Measurements from ENCODE around the gene CNTFR. TPM values are rescaled to one million over a fixed set of nuclear protein-coding genes. Genes with fewer than 3 reads are reported as not detected.

The CNTFR gene
- total RNA-seq, 1 donor from 2014 or later: 8.6 TPM

DNA sequence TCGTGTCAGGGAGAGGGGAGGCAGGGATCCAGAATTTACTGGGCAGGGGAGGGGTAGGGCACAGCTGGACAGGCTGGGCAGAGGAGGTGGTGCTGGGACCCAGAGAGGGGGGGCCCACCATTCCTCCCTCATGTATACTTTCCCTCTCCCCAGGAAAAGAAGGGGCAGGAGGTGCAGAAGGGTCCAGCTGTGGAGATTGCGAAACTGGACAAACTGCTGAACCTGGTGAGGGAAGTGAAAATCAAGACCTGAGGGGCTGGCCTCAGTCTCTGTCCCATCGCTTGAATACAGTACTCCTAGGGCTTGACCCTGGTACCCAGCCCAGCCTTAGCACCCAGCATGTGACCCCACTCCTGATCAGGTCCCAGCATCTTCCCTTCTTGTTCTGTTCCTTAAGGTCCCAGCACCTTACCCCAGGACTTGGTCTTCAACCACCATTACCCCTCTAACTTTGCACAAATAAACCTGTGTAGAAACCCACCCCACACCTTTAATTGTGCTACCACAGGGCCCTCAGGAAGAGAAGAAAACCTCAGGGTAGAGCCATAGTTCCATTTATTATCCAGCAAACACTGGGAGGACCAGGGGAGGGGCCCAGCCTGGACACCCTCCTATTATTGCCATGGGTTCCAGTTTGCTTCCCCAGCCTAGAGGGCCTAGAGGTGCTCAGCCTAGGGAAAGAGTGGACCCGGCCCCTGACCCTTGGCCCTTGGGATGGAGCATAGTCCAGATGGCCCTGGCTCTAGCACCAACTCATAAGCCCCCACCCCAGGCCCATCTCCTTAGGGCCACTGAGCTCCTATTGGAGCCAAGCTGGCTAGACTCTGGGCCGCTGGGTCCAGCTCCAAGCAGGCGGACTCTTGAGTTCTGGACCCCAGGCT, 68.8 kb downstream of the CNTFR start:
- peaks cover 33% of the 10 kb centered on the region for H3K27me3 ChIP-seq
- H3K79me2 ChIP-seq (ENCODE audit: low read depth): no peaks in the 10 kb centered on the region
- H4K20me1 ChIP-seq (ENCODE audit: low read depth): no peaks in the 10 kb centered on the region
- H3K36me3 ChIP-seq: no peaks in the 10 kb centered on the region
- peaks cover 6% of the 10 kb centered on the region for H3F3A ChIP-seq (ENCODE audit: low read depth)
- peaks cover 11% of the 10 kb centered on the region for H3K27me3 Mint-ChIP-seq (ENCODE audit: insufficient read depth, low read depth)
- H3K9ac ChIP-seq: no peak overlapping the region
- H3K4me3 ChIP-seq: no peak overlapping the region
- DNase-seq (ENCODE audit: low spot score): no peak
- H2AFZ ChIP-seq (replicated peaks): no peak overlapping the region
- no peak overlapping the region for H3K4me3 Mint-ChIP-seq
- no peaks in the 10 kb centered on the region for H3K9me3 Mint-ChIP-seq
- H3K4me2 ChIP-seq: no peak overlapping the region
- TF ChIP-seq, protein P1, sequence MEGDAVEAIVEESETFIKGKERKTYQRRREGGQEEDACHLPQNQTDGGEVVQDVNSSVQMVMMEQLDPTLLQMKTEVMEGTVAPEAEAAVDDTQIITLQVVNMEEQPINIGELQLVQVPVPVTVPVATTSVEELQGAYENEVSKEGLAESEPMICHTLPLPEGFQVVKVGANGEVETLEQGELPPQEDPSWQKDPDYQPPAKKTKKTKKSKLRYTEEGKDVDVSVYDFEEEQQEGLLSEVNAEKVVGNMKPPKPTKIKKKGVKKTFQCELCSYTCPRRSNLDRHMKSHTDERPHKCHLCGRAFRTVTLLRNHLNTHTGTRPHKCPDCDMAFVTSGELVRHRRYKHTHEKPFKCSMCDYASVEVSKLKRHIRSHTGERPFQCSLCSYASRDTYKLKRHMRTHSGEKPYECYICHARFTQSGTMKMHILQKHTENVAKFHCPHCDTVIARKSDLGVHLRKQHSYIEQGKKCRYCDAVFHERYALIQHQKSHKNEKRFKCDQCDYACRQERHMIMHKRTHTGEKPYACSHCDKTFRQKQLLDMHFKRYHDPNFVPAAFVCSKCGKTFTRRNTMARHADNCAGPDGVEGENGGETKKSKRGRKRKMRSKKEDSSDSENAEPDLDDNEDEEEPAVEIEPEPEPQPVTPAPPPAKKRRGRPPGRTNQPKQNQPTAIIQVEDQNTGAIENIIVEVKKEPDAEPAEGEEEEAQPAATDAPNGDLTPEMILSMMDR (IDR thresholded peaks at IDR 0.05): no peak
- no peak for TF ChIP-seq EZH2 (IDR thresholded peaks at IDR 0.05)
- TF ChIP-seq EZH2phosphoT487 (IDR thresholded peaks at IDR 0.05): no peak
- H3K36me3 Mint-ChIP-seq: peaks cover 3% of the 10 kb centered on the region
- H3K9me3 ChIP-seq (ENCODE audit: low read depth): no peaks in the 10 kb centered on the region
- H3K4me1 Mint-ChIP-seq: peaks cover 22% of the 10 kb centered on the region
- H3K27ac Mint-ChIP-seq: no peak overlapping the region
- H3K4me1 ChIP-seq: peaks cover 13% of the 10 kb centered on the region
- no peak overlapping the region for H3K27ac ChIP-seq

DNA sequence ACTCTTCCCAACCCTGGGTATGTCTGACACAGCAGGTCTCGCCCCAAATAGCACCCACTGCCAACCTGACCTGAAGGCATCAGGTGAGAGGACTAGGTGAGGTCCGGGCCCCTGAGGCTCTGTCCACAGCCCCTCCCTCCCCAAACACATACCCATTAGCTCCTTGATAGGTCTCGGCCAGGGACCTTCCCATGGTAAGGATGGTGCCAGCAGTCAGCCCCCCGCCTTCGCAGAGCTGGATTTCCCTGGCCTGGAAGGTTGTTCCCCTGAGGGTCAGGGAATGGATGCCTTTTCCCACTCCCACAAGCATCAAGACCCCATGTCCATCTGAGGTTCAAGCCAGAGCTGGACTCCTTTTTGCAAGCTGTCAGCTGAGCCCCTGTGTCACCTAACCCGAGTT, 69.4 kb downstream of the CNTFR start:
- no peak for DNase-seq (ENCODE audit: low spot score)
- H3K4me1 ChIP-seq: peaks cover 13% of the 10 kb centered on the region
- no peaks in the 10 kb centered on the region for H3K9me3 Mint-ChIP-seq
- H3K9ac ChIP-seq: no peak overlapping the region
- H3K27me3 Mint-ChIP-seq (ENCODE audit: insufficient read depth, low read depth): peaks cover 11% of the 10 kb centered on the region
- no peak overlapping the region for H2AFZ ChIP-seq (replicated peaks)
- H3K4me3 Mint-ChIP-seq: no peak overlapping the region
- TF ChIP-seq EZH2phosphoT487 (IDR thresholded peaks at IDR 0.05): no peak
- TF ChIP-seq, protein P1 (IDR thresholded peaks at IDR 0.05): no peak
- no peak for TF ChIP-seq EZH2 (IDR thresholded peaks at IDR 0.05)
- no peak overlapping the region for H3K27ac ChIP-seq
- peaks cover 3% of the 10 kb centered on the region for H3K36me3 Mint-ChIP-seq
- peaks cover 6% of the 10 kb centered on the region for H3F3A ChIP-seq (ENCODE audit: low read depth)
- H3K79me2 ChIP-seq (ENCODE audit: low read depth): no peaks in the 10 kb centered on the region
- H3K27me3 ChIP-seq: peaks cover 26% of the 10 kb centered on the region
- peaks cover 22% of the 10 kb centered on the region for H3K4me1 Mint-ChIP-seq
- H3K36me3 ChIP-seq: no peaks in the 10 kb centered on the region
- no peak overlapping the region for H3K4me2 ChIP-seq
- no peaks in the 10 kb centered on the region for H3K9me3 ChIP-seq (ENCODE audit: low read depth)
- no peak overlapping the region for H3K4me3 ChIP-seq
- peak overlapping the region; percentile 25 for H3K27ac Mint-ChIP-seq
- no peaks in the 10 kb centered on the region for H4K20me1 ChIP-seq (ENCODE audit: low read depth)

DNA sequence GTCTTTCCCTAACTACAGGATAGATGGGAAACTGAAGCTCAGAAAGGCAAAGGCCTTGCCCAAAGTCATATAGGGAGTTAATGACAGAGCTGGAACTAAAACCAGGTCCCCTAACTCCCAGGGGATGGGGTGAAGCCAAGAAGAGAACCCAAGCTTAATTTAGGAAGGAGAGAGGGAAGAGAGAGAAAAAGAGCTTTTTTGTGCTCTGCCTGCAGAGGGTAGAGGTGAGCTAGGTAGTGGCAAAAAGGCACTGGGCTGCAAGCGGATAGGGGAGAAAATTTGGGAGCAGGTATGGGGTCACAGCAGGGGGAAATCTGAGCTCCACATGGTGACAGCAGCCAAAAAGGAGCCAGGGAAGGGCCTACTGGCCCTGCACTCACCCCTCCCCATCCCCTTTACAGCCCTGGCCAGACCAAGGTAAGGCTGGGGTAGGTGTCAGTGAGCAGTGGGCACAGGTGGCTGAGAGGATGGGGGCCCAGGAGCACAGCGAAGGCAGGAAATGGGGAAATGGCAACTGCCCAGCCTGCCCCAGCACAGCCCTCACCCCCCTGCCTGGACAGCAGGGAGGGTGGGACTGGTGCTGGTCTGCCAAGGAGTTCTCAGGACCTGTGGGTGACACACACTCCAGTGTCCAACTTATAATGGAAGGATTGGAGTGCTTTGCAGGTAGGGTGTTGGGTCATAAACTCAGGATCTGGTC, 70.1 kb downstream of the CNTFR start:
- Histone ChIP-seq H3K27ac (no peak overlapping the region), H4K20me1 (ENCODE audit: low read depth) (no peaks in the 10 kb centered on the region), H3K79me2 (ENCODE audit: low read depth) (no peaks in the 10 kb centered on the region), H2AFZ (replicated peaks) (no peak overlapping the region), H3F3A (ENCODE audit: low read depth) (peaks cover 6% of the 10 kb centered on the region), H3K27me3 (peaks cover 20% of the 10 kb centered on the region), H3K9me3 (ENCODE audit: low read depth) (no peaks in the 10 kb centered on the region), H3K4me3 (no peak overlapping the region), H3K4me1 (peaks cover 13% of the 10 kb centered on the region), H3K4me2 (no peak overlapping the region), H3K9ac (no peak overlapping the region), H3K36me3 (no peaks in the 10 kb centered on the region)
- Mint-ChIP-seq H3K27ac (no peak overlapping the region), H3K27me3 (ENCODE audit: insufficient read depth, low read depth) (peaks cover 13% of the 10 kb centered on the region), H3K36me3 (peaks cover 3% of the 10 kb centered on the region), H3K9me3 (no peaks in the 10 kb centered on the region), H3K4me1 (peaks cover 20% of the 10 kb centered on the region), H3K4me3 (no peak overlapping the region)
- no peak for DNase-seq (ENCODE audit: low spot score)
- TF ChIP-seq EZH2phosphoT487 (IDR thresholded peaks at IDR 0.05) (no peak), EZH2 (IDR thresholded peaks at IDR 0.05) (no peak)
- TF ChIP-seq, protein P1 (IDR thresholded peaks at IDR 0.05): no peak

Data from neural progenitor cell (in vitro differentiated cells).